Measurements from ENCODE around the gene RASGRF2.
"Not testable (repeated sequence)": the region's sequence is repeated elsewhere in the genome, so short reads cannot be mapped to it uniquely, and the experiment has no call there.

Gene RASGRF2

GRCh38 chr5:81020478-81021167, 60.5 kb downstream of the RASGRF2 start:
- DNase-seq (ENCODE audit: low spot score), result no peak

- DNase-seq (ENCODE audit: low spot score), result no peak
Measured at GRCh38 chr5:81021486-81021885, 61.3 kb downstream of the RASGRF2 start.

DNA sequence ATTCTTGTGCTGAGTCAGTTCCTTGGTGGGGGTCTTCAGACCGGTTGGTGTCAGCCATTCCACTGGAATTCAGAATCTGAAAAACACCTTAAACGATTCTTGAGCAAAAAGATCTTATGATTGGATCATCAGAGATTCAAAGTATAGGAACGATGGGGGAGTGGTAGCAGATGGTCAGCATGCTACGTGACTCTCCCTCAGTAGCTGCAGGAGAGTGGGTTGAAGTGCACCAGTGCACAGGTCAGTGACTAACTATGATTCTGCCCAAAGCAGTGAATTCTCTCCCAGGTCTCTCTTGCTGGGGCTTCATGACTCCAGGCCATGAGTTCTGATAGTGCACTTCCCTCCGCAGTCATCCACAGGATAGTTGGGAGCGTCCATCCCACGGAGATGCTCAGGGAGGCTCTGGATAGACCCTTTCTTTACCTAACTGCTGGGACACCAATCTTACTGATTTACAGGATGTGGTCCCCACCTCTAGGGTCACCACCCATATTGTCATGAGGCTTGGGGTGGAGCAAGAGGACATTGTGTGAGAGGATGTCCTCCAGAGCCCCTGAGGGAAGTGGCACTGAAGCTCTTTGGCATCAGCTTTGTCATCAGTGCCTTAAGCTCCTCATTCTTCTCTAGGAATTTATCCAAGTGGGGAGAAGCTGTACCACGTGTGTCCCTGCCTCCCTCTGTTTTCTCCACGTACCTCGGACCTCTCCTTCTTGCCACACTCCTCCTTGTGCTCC, 62.0 kb downstream of the RASGRF2 start:
- no peak for DNase-seq (ENCODE audit: low spot score)

DNA sequence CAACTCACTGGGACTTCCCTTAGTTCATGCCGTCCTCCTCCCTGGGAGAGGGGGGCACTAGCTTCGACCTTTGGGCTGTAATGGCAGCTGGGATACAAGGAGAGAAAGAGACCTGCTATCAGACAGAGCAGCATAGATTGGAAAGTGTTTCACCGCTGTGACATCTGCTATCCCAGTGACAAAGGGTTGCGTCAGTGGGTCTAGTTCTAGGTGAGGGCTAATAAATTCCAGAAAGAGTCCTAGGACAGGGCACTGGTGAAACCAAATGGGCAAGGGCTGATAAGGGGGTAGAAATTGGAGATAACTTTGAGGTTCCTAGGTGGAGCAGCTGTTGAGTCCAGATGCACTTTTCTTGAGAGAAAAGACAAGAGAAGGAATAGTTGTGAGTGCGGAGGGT, 62.5 kb downstream of the RASGRF2 start:
- DNase-seq (ENCODE audit: low spot score), result no peak

DNA sequence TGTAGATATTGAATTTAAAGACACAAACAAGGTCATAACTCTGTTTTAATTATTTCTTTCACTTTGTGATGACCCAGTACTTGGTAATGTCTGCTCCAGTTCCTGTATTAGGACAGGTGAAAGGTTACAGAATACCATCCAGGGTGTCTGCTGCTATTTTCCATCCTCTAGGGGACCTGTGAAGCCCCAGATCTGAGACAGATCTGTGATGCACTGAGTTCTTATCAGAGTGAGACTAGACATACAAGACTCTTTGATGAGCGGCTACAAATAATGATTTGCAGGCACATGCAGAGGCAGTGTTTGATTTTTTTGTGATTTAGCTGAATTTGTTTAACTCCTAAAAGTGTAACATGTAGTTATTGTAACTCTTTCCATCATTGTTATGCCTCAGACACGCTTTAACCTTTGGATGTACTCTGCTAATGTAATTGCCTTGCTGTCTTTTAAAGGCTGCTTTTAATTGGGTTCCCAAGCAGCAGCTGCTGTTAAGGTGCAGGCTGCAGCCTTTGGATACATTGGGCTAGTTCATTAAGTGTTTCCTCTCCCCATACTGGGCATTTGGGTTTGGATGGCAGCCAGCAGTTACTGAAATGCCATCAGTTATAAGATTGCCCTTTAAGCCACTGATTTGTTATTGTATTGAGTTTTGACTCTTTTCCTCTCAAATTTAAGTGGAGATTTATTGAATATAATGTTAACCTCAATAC, 63.3 kb downstream of the RASGRF2 start:
- DNase-seq (ENCODE audit: low spot score), result no peak

- DNase-seq (ENCODE audit: low spot score), result no peak
Measured at GRCh38 chr5:81027481-81028058, 67.4 kb downstream of the RASGRF2 start.

DNA sequence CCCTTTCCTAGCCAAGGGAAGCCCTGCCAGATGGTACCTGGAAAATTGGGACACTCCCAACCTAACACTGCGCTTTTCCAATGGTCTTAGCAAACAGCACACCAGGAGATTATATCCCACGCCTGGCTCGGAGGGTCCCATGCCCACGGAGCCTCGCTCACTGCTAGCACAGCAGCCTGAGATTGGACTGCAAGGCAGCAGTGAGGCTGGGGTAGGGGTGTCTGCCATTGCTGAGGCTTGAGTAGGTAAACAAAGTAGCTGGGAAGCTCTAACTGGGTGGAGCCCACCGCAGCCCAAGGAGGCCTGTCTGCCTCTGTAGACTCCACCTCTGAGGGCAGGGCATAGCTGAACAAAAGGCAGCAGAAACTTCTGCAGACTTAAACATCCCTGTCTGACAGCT, 68.7 kb downstream of the RASGRF2 start:
- DNase-seq (ENCODE audit: low spot score), result not testable (repeated sequence)

GRCh38 chr5:81029736-81030135, 69.6 kb downstream of the RASGRF2 start:
- DNase-seq (ENCODE audit: low spot score), result not testable (repeated sequence)

DNA sequence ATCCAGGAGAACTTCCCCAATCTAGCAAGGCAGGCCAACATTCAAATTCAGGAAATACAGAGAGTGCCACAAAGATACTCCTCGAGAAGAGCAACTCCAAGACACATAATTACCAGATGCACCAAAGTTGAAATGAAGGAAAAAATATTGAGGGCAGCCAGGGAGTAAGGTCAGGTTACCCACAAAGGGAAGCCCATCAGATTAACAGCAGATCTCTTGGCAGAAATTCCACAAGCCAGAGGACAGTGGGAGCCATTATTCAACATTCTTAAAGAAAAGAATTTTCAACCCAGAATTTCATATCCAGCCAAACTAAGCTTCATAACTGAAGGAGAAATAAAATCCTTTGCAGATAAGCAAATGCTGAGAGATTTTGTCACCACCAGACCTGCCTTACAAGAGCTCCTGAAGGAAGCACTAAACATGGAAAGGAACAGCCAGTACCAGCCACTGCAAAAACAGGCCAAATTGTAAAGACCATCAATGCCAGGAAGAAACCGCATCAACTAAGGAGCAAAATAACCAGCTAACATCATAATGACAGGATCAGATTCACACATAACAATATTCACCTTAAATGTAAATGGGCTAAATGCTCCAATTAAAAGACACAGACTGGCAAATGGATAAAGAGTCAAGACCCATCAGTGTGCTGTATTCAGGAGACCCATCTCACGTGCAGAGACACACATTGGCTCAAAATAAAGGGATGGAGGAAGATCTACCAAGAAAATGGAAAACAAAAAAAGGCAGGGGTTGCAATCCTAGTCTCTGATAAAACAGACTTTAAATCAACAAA, 70.3 kb downstream of the RASGRF2 start:
- DNase-seq (ENCODE audit: low spot score), result not testable (repeated sequence)

DNA sequence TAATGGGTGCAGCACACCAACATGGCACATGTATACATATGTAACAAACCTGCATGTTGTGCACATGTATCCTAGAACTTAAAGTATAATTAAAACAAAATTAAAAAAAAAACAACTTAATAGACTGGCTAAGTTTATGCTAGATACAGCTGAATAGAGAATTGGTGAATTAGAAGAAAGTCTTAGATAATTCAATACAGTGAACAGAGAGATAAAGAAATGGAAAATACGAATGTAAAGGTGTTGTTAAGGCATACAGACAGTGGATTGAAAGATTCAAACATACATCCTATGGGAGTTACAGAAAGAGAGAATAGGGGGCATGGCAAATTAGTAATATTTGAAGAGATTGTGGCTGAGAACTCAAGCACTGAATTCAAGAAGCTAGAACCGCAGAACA, 75.4 kb downstream of the RASGRF2 start:
- DNase-seq (ENCODE audit: low spot score), result no peak

GRCh38 chr5:81038495-81038894, 78.3 kb downstream of the RASGRF2 start:
- no peak for DNase-seq (ENCODE audit: low spot score)

GRCh38 chr5:81044868-81045267, 84.7 kb downstream of the RASGRF2 start:
- no peak for DNase-seq (ENCODE audit: low spot score)

DNA sequence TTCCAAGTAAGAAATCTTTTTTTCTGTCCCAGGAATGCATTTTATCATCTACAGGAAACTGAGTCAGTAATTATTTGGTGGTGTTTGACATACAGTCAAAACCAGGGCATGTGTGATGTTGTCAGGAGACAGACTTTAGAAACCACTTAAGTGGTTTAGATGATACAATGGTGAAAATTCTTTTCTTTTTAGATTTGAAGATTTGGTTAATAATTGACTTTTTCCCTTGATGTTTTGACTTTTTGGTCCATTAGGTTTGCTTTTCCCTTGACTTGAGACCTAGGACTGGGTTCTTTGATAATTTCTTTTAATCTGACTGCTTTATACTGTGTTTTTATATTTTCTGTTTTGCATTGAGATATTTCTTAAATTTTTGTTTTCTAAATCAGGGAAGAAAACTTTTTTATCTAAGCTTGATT, 85.2 kb downstream of the RASGRF2 start:
- DNase-seq (ENCODE audit: low spot score), result no peak

GRCh38 chr5:81046041-81046440, 85.9 kb downstream of the RASGRF2 start:
- DNase-seq (ENCODE audit: low spot score), result no peak

DNA sequence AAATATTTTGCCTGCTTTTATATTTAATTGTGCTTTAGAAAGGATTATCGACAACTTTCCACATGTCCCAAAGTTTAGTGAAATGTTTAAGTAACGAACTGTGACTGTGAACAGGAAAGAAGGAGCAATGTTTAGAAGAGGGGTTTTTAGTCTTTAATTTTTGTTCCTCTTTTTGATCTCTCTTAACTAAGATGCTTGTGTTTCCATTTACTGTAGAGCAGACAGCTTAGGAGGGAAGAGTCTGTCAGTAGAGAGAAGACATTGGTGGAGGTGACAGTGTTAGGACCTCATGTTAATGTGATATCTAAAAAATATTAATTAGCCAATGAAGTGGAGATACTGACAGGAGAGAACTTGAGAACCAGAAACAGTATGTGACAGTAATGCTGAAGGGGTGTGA, 92.2 kb downstream of the RASGRF2 start:
- no peak for DNase-seq (ENCODE audit: low spot score)

- DNase-seq (ENCODE audit: low spot score), result not testable (repeated sequence)
Measured at GRCh38 chr5:81053282-81053681, 93.1 kb downstream of the RASGRF2 start.

GRCh38 chr5:81058121-81058520, 98.0 kb downstream of the RASGRF2 start:
- DNase-seq (ENCODE audit: low spot score), result no peak

DNA sequence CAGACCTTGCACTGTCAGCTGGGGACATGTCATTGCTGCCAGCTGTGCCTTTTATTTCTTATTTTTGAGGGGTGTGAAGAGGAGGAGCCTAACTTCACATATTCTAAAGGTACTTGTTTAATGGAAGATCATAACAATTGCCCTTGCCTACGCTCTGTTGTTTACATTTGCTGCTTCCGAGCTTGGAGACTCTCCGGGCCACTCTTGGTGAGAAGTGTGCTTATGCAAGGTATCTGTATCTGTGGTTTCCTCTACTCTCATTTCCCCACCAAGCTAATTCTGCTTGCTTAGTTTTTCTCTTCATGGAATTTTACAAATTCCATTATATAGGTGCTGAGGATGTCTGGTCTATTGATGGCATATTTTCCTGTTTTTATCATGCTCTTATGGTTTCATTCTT, 105.3 kb downstream of the RASGRF2 start:
- no peak for DNase-seq (ENCODE audit: low spot score)

GRCh38 chr5:81066102-81066501, 105.9 kb downstream of the RASGRF2 start:
- no peak for DNase-seq (ENCODE audit: low spot score)

DNA sequence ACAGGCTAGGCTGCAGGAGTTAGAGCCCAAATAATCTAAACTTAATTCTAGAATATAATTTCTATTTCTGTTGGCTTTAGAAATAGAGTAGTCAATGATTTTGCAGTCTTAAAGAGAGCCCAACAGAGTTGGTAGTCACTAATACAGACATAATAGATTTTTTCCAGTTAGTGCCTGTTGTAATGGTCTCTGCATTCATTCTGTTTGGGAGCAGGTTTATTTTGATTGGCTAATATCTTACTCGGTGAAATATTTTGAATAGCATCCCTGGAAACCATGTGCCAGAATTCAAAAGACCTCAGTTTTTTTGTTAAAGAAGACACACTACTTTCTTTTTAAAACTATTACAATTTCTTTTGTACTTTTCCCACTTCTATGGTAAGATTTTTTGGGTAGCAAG, 107.2 kb downstream of the RASGRF2 start:
- DNase-seq (ENCODE audit: low spot score), result no peak

DNA sequence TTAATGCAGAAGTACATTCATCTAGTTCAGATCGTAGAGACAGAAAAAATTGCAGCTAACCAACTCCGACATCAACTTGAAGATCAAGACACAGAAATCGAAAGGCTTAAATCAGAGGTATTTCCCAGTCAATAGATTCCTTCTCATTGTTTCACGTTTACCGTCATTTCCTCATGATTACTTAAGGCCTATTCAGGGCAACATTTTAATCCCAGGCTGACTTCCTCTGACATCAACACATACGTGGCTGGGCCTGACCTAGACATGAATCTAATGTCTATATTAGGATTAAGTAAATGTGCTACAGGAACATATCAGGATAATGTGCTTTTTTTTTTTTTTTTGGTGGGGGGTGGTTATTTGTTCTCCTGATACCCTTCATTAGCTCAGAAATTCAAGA, 107.9 kb downstream of the RASGRF2 start:
- no peak for DNase-seq (ENCODE audit: low spot score)

DNA sequence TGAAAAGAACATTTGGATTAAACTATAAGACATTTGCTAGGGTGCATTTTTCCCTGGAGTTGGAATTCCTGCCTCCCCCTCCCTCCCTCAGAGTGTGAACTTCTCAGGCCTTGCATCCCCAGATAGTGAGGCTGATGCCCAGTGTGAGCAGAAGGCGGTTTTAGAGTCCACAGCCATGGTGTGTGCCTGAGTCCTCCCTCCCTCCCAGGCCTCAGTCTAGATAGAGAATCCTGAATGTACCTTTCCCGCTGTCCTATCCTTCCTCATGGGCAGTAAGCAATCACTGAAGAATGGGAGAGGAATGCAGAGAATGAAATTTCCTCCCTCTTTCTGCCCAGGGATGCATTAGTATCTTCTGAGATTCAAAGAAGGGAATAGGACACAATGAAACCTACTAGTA, 108.5 kb downstream of the RASGRF2 start:
- DNase-seq (ENCODE audit: low spot score), result no peak
